OCI-LY1 (cell line): ENCODE data around the gene GOLGA3.
A peak's percentile ranks its signal among the peaks of the same experiment; 100 is the strongest.

Experiments
- H2AFZ ChIP-seq: fragments of 200-600 bp; sonication (generic), shearing (Covaris generic); 2 replicates; pipeline ENCODE4 v1.6.0; 2014; ENCODE audit warnings: antibody characterized with exemption, mild to moderate bottlenecking, low read length
- H3F3A ChIP-seq: fragments of 200-600 bp; sonication (generic), shearing (Covaris generic); 2 replicates; pipeline ENCODE4 v1.6.0; 2014; ENCODE audit warnings: mild to moderate bottlenecking, antibody characterized with exemption, low read length, moderate library complexity; ENCODE audit not compliant: insufficient read depth
- H3K27ac ChIP-seq: fragments of 200-600 bp; sonication (generic); 2 replicates; pipeline ENCODE4 v1.5.1; 2014; ENCODE audit warnings: low read length, mixed run types, mild to moderate bottlenecking, low read depth; ENCODE audit not compliant: poor library complexity, severe bottlenecking
- H3K27me3 ChIP-seq: fragments of 200-600 bp; sonication (generic); 2 replicates; pipeline ENCODE4 v1.6.0; 2014; ENCODE audit warnings: antibody characterized with exemption, mild to moderate bottlenecking, low read length, moderate library complexity; ENCODE audit not compliant: insufficient read depth
- H3K36me3 ChIP-seq: fragments of 200-600 bp; sonication (generic); 2 replicates; pipeline ENCODE4 v1.6.1; 2014; ENCODE audit warnings: mild to moderate bottlenecking, antibody characterized with exemption, low read length, moderate library complexity, mixed read lengths; ENCODE audit not compliant: insufficient read depth
- H3K4me1 ChIP-seq: fragments of 200-600 bp; sonication (generic); 2 replicates; pipeline ENCODE4 v1.5.1; 2014; ENCODE audit warnings: mild to moderate bottlenecking, low read length, moderate library complexity; ENCODE audit not compliant: insufficient read depth, severe bottlenecking
- H3K4me2 ChIP-seq: fragments of 200-600 bp; sonication (generic), shearing (Covaris generic); 2 replicates; pipeline ENCODE4 v1.6.1; 2014; ENCODE audit warnings: low read length
- H3K4me3 ChIP-seq: fragments of 200-600 bp; sonication (generic); 2 replicates; pipeline ENCODE4 v1.5.1; 2014; ENCODE audit warnings: low read length, low read depth, mild to moderate bottlenecking, mixed read lengths; ENCODE audit not compliant: poor library complexity, severe bottlenecking
- H3K79me2 ChIP-seq: fragments of 200-600 bp; shearing (Covaris generic); 2 replicates; pipeline ENCODE4 v1.6.1; 2016; ENCODE audit warnings: mixed run types, low read length, mixed read lengths; ENCODE audit not compliant: insufficient read depth
- H3K9ac ChIP-seq: fragments of 200-600 bp; sonication (generic), shearing (Covaris generic); 2 replicates; pipeline ENCODE4 v1.6.1; 2014; ENCODE audit warnings: mild to moderate bottlenecking, low read length, mixed read lengths
- H3K9me2 ChIP-seq: fragments of 200-600 bp; sonication (generic), shearing (Covaris generic); 2 replicates; pipeline ENCODE4 v1.6.1; 2014; ENCODE audit warnings: low read depth, mild to moderate bottlenecking, low read length, mixed read lengths
- H3K9me3 ChIP-seq: fragments of 200-600 bp; shearing (Covaris generic); 2 replicates; pipeline ENCODE4 v1.6.1; 2014; ENCODE audit warnings: low read length, mixed read lengths
- H4K20me1 ChIP-seq: fragments of 200-600 bp; sonication (generic), shearing (Covaris generic); 2 replicates; pipeline ENCODE4 v1.6.0; 2016; ENCODE audit warnings: mild to moderate bottlenecking, low read length; ENCODE audit not compliant: insufficient read depth
- CTCF ChIP-seq: fragments of 200-600 bp; sonication (generic), shearing (Covaris generic); IDR thresholded peaks from 2 replicates; pipeline ENCODE4 v1.5.1; 2017; ENCODE audit warnings: mild to moderate bottlenecking, antibody characterized with exemption, low read length, moderate library complexity, mixed read lengths
- EZH2 ChIP-seq: fragments of 200-600 bp; sonication (generic), shearing (Covaris generic); IDR thresholded peaks from 2 replicates; pipeline ENCODE4 v1.8.0; 2017; ENCODE audit warnings: borderline replicate concordance, mixed run types, mild to moderate bottlenecking, antibody characterized with exemption, low read length, moderate library complexity, mixed read lengths

Gene GOLGA3

GRCh38 chr12:132775502-132776229 is 53.0 kb downstream of the GOLGA3 start:
- no peaks in the 10 kb centered on the region for H3K27me3 ChIP-seq
- H3K36me3 ChIP-seq: peaks cover 75% of the 10 kb centered on the region
- H3K27ac ChIP-seq: no peak overlapping the region

GRCh38 chr12:132774646-132775275 is 53.9 kb downstream of the GOLGA3 start:
- Histone ChIP-seq H3K4me1 (peaks cover 46% of the 10 kb centered on the region), H3K9me2 (no peaks in the 10 kb centered on the region), H3K79me2 (no peaks in the 10 kb centered on the region), H2AFZ (no peak overlapping the region), H3K9me3 (no peaks in the 10 kb centered on the region), H3K9ac (no peak overlapping the region), H3K27me3 (no peaks in the 10 kb centered on the region), H3F3A (peaks cover 17% of the 10 kb centered on the region), H3K4me2 (no peak overlapping the region), H4K20me1 (no peaks in the 10 kb centered on the region), H3K27ac (peak overlapping the region; percentile 99), H3K36me3 (peaks cover 67% of the 10 kb centered on the region), H3K4me3 (no peak overlapping the region)
- TF ChIP-seq CTCF: no peak

More at GRCh38 chr12:132775502-132776229, 53.0 kb downstream of the GOLGA3 start:
- H3K4me2 ChIP-seq: no peak overlapping the region
- H3K9me3 ChIP-seq: no peaks in the 10 kb centered on the region
- no peaks in the 10 kb centered on the region for H3K9me2 ChIP-seq
- H3K4me3 ChIP-seq: no peak overlapping the region
- H3K4me1 ChIP-seq: peaks cover 37% of the 10 kb centered on the region
- no peak overlapping the region for H2AFZ ChIP-seq
- H3F3A ChIP-seq: peaks cover 17% of the 10 kb centered on the region
- TF ChIP-seq CTCF (no peak), EZH2 (no peak)
- H3K9ac ChIP-seq: no peak overlapping the region
- H4K20me1 ChIP-seq: no peaks in the 10 kb centered on the region
- no peaks in the 10 kb centered on the region for H3K79me2 ChIP-seq

GRCh38 chr12:132774159-132774558 is 54.5 kb downstream of the GOLGA3 start:
- no peaks in the 10 kb centered on the region for H3K27me3 ChIP-seq
- H3K79me2 ChIP-seq: no peaks in the 10 kb centered on the region
- H3K4me3 ChIP-seq: no peak overlapping the region
- H3F3A ChIP-seq: peaks cover 17% of the 10 kb centered on the region
- H4K20me1 ChIP-seq: no peaks in the 10 kb centered on the region
- H3K9me3 ChIP-seq: no peaks in the 10 kb centered on the region
- no peak overlapping the region for H2AFZ ChIP-seq
- H3K4me1 ChIP-seq: peaks cover 52% of the 10 kb centered on the region
- H3K4me2 ChIP-seq: no peak overlapping the region
- H3K9ac ChIP-seq: no peak overlapping the region
- TF ChIP-seq CTCF: no peak
- no peak for TF ChIP-seq EZH2
- peaks cover 67% of the 10 kb centered on the region for H3K36me3 ChIP-seq
- H3K9me2 ChIP-seq: no peaks in the 10 kb centered on the region
- peak overlapping the region; percentile 99 for H3K27ac ChIP-seq
